WI38 (cell line): ENCODE results near the gene NFIA.
A peak's percentile ranks its signal among the peaks of the same experiment; 100 is the strongest.

Experiments
- H3K4me3 ChIP-seq: 2 replicates; pipeline ENCODE4 v1.5.1; 2011; ENCODE audit warnings: low read depth, mild to moderate bottlenecking, control low read depth, low read length
- CTCF ChIP-seq: IDR thresholded peaks from 2 replicates; pipeline ENCODE4 v1.5.1; 2012; ENCODE audit warnings: low read depth, mild to moderate bottlenecking, control low read depth, low read length

Gene NFIA

GRCh38 chr1:61452176-61453035 is 370.0 kb downstream of the NFIA start:
- no peak for TF ChIP-seq CTCF
- no peak overlapping the region for H3K4me3 ChIP-seq

DNA sequence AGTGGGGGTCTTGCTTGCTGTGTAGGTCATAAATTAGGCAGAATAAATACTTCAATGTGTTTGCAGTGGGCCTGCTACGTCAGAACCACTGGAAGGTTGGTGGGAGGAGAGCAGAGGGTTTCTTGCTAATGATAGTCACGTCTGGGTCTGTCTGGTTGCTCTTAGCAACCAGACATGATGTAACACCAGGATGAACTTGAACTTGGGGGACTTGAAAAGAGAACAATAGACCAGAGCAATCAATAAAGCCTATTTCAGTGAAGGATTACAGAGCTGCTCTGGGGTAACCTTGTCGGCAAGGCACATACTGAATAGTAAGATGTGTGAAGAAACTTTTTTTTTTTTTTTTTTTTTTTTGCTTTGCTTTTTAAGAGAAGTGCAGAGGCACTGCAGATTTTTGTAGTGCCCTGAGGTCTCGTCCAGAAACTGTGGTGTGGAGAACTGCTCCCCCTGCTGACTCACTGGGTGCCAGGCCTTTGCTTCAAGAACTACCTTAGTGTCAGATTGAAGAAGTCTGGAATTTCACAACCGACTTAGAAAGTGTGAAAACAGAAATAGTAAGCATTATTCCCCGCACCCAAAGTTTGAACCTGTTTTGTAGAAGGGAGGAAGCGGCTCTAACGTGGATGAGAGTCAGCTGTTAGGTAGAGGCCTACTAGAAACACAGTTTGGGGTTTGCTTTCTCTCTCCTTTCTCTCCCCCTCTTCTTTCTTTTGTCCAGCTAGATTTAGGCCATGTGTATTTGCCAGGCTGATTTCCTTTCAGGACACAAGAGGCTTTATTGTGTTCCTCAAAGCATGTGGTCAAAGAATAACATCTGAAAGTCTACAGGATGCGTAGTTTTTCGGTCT is 371.0 kb downstream of the NFIA start:
- peak; percentile 56 for TF ChIP-seq CTCF
- no peak overlapping the region for H3K4me3 ChIP-seq

- no peak overlapping the region for H3K4me3 ChIP-seq
- no peak for TF ChIP-seq CTCF
Observed at GRCh38 chr1:61455400-61455799, 373.0 kb downstream of the NFIA start.

GRCh38 chr1:61457526-61458040 is 375.2 kb downstream of the NFIA start:
- TF ChIP-seq CTCF = no peak

DNA sequence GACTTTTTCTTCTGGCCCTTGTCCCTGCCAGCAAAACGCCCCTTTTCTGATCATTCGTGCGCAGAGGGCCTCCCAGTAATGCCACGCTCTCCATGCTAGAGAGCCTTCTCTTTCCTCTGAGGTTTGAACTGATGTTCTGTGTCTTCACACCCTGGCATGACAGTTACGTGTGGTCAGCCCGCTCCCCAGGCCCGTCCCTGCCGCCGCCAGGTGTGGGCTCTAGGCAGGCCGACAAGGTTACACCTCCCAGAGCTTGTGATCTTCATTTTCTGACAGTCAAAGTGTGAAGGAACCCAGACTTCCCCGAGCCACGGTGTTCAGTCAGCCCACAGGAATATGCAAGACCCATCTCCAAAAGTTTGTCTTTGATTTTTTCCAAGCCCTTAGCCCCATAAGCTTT is 377.0 kb downstream of the NFIA start:
- TF ChIP-seq CTCF = no peak
- H3K4me3 ChIP-seq = no peak overlapping the region

More at GRCh38 chr1:61457526-61458040, 375.2 kb downstream of the NFIA start:
- H3K4me3 ChIP-seq = no peak overlapping the region

DNA sequence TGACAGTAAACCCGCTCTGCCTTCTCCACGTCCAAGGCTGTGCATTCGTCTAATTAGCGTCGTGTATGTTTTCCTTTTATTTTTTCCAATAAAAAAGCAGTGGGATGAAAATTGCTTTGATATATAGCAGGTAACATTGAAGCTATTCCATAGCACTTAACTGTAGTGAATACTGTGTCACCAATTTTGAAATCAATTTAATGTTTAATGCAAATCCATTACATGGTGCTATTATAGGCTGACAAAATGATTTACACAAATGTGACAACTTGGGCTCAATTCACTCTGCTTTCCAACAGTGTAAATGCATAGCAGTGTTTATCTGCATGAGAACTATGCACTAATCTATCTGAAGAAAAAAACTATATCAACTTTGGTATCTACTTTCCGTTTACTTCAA is 377.8 kb downstream of the NFIA start:
- no peak for TF ChIP-seq CTCF
- no peak overlapping the region for H3K4me3 ChIP-seq
